Measurements from ENCODE around the gene GALNT2.

GALNT2 gene

DNA sequence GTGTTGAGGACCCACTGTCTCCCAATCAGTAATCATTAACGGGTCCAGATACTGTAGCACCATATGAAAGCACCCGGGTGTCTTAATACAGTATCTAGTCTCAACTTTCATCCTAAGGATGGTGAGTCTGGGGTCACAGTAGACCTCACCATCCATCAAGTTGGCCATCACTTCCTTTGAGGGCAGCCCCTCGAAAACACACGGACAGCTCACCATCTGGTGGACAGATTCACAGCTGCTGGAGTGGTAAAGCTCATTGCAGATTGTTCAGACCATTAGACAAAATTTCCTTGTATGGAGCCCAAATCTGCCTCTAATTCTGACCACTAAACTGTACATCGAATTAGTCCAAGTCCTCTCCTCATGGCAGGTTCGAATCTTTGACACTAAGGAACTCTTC is 236.0 kb downstream of the GALNT2 start:
- DNase-seq (ENCODE audit: low read depth): no peak
- TF ChIP-seq, protein P1, sequence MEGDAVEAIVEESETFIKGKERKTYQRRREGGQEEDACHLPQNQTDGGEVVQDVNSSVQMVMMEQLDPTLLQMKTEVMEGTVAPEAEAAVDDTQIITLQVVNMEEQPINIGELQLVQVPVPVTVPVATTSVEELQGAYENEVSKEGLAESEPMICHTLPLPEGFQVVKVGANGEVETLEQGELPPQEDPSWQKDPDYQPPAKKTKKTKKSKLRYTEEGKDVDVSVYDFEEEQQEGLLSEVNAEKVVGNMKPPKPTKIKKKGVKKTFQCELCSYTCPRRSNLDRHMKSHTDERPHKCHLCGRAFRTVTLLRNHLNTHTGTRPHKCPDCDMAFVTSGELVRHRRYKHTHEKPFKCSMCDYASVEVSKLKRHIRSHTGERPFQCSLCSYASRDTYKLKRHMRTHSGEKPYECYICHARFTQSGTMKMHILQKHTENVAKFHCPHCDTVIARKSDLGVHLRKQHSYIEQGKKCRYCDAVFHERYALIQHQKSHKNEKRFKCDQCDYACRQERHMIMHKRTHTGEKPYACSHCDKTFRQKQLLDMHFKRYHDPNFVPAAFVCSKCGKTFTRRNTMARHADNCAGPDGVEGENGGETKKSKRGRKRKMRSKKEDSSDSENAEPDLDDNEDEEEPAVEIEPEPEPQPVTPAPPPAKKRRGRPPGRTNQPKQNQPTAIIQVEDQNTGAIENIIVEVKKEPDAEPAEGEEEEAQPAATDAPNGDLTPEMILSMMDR (IDR thresholded peaks at IDR 0.05; ENCODE audit: insufficient read depth, low read depth, low read length, missing control alignments): no peak
- no peak overlapping the region for H3K4me3 ChIP-seq (ENCODE audit: low read length)

DNA sequence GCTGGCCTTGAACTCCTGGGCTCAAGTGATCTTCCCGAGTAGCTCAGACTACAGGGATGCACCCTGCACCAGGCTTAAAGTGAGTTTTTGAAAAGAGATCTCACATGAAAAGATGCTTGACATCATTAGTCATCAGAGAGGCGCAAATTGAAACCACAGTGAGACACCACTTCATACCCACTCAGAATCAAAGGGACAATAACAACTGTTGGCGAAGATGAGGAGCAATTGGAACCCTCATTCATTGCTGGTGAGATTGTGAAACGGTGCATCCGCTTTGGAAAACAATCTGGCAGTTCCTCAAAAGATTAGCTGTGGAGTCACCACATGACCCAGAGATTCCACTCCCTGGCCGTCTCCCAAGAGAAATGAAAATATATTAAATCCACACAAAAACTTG is 236.8 kb downstream of the GALNT2 start:
- H3K4me3 ChIP-seq (ENCODE audit: low read length): no peak overlapping the region
- DNase-seq (ENCODE audit: low read depth): peak; percentile 32
- TF ChIP-seq, protein P1 (IDR thresholded peaks at IDR 0.05; ENCODE audit: insufficient read depth, low read depth, low read length, missing control alignments): no peak

DNA sequence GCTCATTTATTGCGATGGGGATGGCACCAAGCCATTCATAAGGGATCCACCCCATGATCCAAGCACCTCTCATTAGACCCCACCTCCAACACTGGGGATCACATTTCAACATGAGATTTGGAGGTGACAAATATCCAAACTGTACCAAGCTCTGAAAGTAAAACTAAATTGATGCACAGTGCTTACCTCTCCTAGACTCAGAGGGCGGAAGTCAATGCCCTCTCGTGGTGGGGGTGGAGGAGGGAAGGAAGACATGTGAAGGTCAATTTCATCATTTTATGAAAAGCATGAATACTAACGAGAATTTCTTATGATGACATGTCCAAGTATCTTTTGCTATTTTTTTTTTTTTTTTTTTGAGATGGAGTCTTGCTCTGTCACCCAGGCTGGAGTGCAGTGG is 239.1 kb downstream of the GALNT2 start:
- DNase-seq (ENCODE audit: low read depth): no peak
- TF ChIP-seq, protein P1 (IDR thresholded peaks at IDR 0.05; ENCODE audit: insufficient read depth, low read depth, low read length, missing control alignments): no peak
- no peak overlapping the region for H3K4me3 ChIP-seq (ENCODE audit: low read length)

DNA sequence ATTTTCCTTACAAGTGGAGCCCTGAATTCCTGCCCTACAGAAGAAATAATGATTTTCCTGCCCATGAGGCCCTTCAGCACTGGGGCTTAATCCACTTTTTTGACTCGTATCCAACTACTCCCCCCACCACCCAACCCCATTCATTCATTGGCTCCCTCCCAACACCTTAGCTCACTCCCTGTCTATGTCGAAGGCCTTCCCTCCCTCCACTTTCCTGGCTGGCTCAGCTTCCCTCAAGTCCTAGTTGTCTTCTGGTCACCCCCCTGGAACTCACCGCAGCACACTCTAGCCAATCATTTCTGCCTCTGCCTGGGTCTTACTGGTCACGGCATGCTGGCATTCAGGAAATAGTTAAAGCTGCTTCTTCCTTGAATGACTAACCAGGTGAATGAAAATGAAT is 240.2 kb downstream of the GALNT2 start:
- TF ChIP-seq, protein P1 (IDR thresholded peaks at IDR 0.05; ENCODE audit: insufficient read depth, low read depth, low read length, missing control alignments): no peak
- DNase-seq (ENCODE audit: low read depth): peak; percentile 81
- no peak overlapping the region for H3K4me3 ChIP-seq (ENCODE audit: low read length)

DNA sequence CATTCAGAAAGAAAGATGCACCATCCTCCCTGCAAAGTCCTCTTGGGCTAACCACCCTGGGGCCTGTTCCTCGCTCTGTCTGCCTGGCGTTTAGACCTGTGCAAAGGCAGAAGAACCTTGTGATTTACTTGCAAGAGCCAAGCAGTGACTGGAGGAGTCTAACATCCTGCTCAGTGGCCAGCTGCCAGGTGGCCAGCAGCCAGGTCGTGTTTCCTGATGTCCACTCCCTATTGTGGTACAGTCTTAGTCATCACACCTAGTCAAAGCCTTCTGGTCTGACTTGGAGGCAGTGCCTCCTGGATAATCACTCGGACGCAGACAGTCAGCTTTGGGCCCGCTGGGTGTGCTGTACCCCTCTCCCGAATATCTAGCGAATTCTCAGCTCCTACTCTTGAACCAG is 241.0 kb downstream of the GALNT2 start:
- TF ChIP-seq, protein P1 (IDR thresholded peaks at IDR 0.05; ENCODE audit: insufficient read depth, low read depth, low read length, missing control alignments): no peak
- H3K4me3 ChIP-seq (ENCODE audit: low read length): no peak overlapping the region
- peak; percentile 88 for DNase-seq (ENCODE audit: low read depth)

DNA sequence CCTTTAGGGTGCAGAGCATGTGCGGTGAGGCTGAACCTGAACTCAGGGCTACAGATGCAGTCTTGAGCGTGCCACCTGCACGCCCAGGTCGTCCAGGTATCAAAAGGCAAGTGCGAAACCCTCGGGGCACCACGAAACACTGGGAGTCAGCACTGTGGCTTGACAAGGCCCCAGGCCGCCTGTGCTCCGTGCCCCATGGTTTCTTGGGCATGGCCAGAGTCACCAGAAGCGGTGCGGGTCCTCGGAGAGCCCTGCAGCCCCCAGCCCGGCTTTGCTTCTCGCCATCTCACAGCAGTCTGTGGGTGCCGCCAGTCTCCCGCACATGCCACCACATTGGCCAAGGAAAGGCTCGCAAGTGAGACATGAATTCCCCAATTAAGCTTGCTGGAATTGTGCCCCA is 241.8 kb downstream of the GALNT2 start:
- no peak for DNase-seq (ENCODE audit: low read depth)
- TF ChIP-seq, protein P1 (IDR thresholded peaks at IDR 0.05; ENCODE audit: insufficient read depth, low read depth, low read length, missing control alignments): no peak
- H3K4me3 ChIP-seq (ENCODE audit: low read length): no peak overlapping the region

DNA sequence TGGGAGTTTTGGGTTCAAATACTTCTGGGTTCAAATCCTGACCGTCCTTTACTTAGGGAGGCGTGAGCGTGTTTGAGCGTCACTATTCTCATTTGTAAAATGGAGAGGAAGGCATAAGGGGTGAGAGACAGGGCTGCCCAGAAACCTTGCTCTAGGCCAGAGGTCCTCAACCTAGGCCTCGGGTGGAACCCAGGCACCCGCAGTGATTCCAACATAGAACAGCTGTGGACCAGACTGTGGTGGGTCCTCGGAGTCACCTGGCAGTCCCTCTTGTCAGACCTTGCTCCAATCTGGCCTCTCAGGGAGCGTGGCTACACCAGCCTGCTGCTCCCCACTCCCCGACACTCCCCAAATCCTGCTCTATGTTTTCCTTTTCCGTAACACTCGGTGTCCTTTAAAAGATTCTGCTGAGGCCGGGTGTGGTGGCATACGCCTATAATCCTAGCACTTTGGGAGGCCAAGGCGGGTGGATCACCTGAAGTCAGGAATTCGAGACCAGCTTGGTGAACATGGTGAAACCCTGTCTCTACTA is 242.7 kb downstream of the GALNT2 start:
- H3K4me3 ChIP-seq (ENCODE audit: low read length): no peak overlapping the region
- no peak for DNase-seq (ENCODE audit: low read depth)
- TF ChIP-seq, protein P1 (IDR thresholded peaks at IDR 0.05; ENCODE audit: insufficient read depth, low read depth, low read length, missing control alignments): no peak

Data from epithelial cell of esophagus (primary cell).